GM19438 (cell line): Measurements from ENCODE around the gene KDELR1.
A peak's percentile ranks its signal among the peaks of the same experiment; 100 is the strongest.
"Not testable (repeated sequence)": the region's sequence is repeated elsewhere in the genome, so short reads cannot be mapped to it uniquely, and the experiment has no call there.

Source experiments
- ATAC-seq: cut with Tn5 transposase; IDR thresholded peaks from one replicate; pipeline ENCODE4 v1.9.1; 2021; ENCODE audit warnings: low read depth; ENCODE audit not compliant: unreplicated experiment

KDELR1 gene

DNA sequence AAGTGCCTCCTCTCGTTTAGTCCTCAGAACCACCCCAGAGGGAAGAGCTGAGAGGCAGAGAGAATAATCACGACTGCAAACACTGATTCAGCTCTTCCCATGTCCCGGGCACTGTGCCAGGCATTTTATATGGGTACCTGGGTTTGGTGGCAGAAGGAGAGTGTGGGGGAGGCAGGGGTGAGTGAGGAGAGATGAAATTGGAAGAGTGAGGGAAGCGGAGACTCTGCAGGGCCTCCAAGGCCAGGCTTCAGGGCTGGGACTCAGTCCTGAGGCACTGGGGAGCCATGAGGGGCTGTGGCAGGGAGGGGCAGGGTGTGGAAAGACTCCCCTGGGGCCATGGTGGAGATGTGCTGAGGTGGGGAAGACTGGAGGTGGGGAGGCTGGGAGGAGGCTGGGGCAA, 18.4 kb downstream of the KDELR1 start:
- no peak for ATAC-seq

- not testable (repeated sequence) for ATAC-seq
These were observed 19.6 kb downstream of the KDELR1 start for GRCh38 chr19:48371771-48372170.

GRCh38 chr19:48371367-48371766, 20.0 kb downstream of the KDELR1 start:
- no peak for ATAC-seq

DNA sequence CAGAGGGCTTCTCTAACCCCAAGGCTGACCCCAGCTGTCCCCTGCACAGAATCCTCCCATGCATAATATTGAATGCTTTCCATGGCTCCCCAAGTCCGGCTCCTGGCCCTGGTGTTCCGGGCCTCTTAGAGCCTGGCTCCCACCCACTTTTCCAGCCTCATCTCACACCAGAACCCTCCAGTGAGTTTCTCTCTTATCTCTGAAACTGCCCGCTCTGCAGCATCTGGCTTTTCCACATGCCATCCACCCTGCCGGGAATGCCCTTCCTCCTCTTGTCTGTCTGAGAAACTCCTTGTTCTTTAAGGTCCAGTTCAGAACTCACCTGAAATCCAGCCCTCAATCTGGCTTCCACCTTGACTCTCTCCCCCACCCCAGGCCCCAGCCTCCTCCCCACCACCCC, 20.4 kb downstream of the KDELR1 start:
- no peak for ATAC-seq

- ATAC-seq = no peak
These were observed 22.4 kb downstream of the KDELR1 start for GRCh38 chr19:48368936-48369335.

DNA sequence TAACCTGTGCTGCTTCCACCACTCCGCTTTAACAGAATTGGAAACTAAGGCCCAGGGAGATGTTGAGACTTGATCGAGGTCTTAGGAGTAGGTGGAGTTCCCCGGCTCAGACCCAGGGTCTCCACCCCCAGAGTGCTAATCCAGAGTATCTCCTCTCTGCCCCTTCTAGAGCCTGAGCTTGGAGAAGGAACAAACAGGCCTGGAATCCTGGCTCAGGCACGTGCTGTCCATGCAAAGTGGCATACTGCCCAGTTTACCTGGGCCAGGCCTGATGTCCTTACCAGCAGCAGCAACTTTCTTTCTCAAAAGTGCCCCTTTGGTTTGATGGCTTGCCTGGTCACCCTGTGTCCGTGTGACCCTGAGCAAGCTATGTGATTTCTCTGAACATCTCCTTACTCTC, 23.5 kb downstream of the KDELR1 start:
- no peak for ATAC-seq

GRCh38 chr19:48365602-48366001, 25.7 kb downstream of the KDELR1 start:
- no peak for ATAC-seq

DNA sequence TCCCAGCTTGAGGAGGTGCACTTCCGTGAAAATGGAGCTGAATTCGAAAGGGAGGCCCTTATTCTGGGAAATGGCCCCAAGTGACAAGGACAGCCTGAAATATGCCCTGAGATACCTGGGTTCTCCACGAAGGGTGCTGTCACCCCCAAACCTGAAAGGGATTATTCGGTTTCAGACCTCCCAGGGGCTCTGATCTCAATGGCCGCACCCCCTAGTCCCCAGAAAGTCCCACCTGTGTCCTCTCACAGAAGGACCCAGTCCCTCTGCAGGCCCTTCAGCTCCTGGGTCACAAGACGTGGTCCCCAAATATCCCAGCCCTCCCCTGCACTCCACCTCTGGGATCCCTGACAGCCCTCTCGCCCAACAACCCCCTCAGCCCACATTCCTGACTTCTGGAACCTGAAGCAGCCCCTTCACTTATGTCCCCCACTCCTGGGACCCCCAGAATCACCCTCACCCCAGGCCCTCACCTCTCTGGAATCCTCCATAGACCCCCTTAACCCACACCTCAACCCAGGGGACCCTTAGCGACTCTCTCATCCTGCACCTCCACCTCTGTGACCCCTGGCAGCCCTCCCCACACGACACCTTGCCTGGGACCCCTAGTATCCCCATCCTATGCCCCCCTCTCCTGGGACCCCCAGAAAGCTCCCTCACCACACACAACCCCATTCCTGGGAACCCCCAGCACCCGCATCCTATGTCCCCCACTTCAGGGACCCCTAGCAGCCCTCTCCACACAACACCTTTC, 26.6 kb downstream of the KDELR1 start:
- no peak for ATAC-seq

DNA sequence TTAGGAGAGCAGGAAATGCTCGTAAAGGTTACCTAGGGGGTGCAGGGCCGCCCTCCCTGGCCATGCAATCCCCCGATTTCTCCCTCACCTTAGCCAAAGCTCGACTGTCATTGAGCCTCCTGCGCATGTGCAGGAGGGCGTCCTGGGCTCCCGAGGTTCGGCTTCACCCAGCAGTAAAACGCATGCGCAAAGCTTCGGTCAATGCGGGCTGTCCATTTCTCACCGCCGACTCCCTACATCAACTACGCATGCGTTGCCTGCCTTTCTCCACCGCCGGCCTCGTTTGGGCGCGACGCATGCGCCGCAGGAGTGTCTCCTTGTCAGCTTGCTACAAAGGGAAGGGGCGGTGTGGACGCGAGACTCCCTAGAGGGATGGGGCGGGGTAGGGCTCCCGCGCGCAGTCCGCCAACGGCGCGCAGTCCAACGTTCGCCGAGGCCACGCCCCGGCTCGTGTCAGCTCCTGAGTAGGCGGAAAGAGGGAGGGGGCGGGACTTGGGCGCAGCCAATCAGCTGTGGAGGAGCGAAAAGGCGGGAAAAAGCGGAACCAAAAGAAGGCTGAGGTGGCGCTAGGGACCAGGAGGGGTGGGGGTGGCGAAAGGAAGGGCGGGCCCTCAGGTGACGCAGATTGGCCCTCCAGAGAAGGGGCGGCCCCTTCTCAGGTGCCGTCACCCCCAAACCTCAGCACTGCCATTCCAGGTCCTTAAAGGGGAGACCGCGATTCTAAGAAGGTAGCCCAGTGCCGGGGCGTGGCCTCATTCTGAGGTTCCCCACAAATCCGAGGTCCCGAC, 27.3 kb downstream of the KDELR1 start, which contains the start of the genes SYNGR4 and TMEM143:
Gene SYNGR4, plus strand, starts transcription at position 558 of the 788 bp plus-strand sequence. CDS start 1,476 bp downstream, outside the sequence.
Gene TMEM143, minus strand, starts transcription at position 131 of the 788 bp plus-strand sequence. Its CDS starts 20 bp downstream, at position 111.
- ATAC-seq = peak; percentile 75

GRCh38 chr19:48363500-48363809, 27.9 kb downstream of the KDELR1 start:
- ATAC-seq = peak; percentile 7

DNA sequence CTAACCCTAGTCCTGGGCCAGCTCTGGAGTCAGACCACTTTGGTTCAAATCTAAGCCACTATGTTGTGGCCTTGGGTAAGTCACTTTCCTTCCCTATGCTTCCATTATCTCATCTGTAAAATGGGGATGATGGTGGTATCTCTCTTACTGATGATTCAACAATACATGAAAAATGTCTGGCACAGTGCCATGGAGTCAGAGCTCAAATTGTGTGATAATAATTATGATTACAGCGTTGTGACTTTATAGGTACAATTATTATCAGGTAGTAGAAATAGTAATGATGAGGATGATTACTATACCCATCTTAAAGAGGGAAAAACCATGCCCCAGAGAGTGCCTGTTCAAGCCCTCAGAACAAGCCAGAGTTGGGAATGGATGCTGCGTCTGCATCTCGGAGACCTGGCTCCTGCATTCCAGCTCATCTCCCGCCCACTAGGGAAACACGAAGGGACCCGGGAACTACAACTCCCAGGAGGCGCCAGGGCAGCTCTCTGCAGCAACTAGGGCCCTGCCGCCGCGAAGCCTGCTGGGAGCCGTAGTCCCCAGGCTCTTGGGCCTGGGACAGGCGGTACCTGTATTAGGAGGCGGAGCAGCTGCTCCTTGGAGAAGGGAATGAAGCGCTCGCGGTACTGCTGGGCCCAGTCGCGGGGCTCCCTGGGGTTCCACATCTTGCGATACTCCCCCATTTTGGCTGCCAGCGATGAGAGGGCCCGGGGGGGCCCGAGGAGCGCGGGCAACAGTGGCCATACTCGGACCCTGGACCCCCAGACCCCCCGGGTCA, 28.4 kb downstream of the KDELR1 start:
- ATAC-seq = peak; percentile 47

DNA sequence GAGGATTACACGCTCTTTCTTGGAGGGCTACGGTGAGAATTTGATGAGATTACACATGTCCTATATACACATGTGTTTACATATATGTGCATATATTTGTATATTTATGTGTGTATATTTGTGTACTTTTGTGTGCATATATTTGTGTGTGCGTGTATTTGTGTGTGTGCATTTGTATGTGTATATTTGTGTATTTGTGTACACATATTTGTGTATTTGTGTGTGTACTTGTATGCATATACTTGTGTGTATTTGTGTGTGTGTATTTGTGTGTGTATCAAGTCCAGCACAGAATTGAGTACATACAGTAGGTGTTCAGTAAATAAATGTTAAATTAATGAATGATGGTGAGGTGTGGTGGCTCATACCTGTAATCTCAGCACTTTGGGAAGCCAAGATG, 29.4 kb downstream of the KDELR1 start:
- ATAC-seq = no peak

DNA sequence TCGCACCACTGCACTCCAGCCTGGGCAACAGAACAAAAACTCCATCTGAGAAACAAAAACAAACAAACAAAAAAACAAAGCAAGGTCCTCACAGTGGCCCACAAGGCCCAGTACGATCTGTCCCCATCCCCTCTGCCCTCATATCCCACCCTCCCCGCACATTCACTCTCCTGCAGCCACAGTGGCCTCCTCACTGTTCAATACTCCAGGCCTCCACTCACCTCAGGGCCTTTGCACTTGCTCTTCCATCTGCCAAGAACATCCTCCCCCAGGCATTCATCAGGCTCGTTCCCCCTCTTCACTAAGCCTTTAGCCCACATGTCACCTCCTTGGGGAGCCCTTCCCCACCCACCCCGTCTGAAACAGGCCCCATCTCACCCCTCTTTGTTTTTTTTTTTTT, 32.2 kb downstream of the KDELR1 start:
- ATAC-seq = no peak

- ATAC-seq = no peak
These were observed 35.9 kb downstream of the KDELR1 start for GRCh38 chr19:48355365-48355954.

GRCh38 chr19:48354332-48354992, 36.9 kb downstream of the KDELR1 start:
- no peak for ATAC-seq

DNA sequence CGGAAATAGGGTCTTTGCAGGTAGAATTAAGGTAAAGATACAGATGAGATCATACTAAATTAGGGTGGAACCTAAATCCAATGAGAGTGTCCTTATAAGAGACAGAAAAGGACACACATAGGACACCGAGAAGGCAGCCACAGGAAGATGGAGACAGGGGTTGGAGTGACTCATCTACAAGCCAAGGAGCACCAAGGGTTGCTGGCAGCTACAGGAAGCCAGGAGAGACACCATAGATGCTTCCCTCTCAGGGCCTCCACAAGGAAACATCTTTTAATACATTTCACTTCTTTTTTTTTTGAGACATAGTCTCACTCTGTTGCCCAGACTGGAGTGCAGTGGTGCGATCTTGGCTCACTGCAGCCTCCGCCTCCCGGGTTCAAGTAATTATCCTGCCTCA, 37.7 kb downstream of the KDELR1 start:
- ATAC-seq = no peak

DNA sequence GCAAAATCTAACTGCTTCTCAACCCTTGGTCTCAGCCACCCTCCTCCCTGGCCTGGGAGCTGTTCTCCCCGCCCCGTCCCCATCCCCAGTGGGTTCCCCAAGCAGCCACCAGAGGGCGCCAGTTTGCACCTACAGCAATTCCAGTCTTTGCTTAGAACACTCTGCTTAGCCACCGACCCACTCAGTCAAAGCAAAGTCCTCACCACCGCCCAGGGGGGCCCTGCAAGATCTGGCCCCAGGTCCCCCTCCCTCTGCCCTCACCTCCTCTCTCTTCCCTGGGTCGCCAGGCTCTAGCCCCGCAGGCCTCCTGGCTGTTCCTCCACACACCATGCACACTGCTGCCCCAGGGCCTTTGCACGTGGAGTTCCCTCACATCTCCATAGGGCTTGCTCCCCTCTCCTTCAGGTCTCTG, 40.0 kb downstream of the KDELR1 start:
- no peak for ATAC-seq

GRCh38 chr19:48350856-48351255, 40.5 kb downstream of the KDELR1 start:
- no peak for ATAC-seq

DNA sequence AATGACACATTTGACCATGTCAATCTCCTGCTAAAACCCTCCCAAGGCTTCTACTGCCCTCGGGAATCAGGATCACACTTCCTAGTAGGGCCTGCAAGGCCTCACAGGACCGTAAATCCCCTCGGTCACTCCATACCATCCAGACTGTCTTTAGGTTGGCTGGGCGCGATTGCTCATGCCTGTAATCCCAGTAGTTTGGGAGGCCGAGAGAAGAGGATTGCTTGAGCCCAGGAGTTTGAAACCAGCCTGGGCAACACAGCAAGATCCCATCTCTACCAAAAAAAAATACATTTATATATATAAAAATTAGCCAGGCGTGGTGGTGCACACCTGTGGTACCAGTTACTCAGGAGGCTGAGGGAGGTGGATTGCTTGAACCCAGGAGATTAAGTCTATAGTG, 42.6 kb downstream of the KDELR1 start:
- no peak for ATAC-seq

GRCh38 chr19:48348045-48348444, 43.3 kb downstream of the KDELR1 start:
- no peak for ATAC-seq
